ENCODE measurements around the gene MAVS.
"Not testable (repeated sequence)": the region's sequence is repeated elsewhere in the genome, so short reads cannot be mapped to it uniquely, and the experiment has no call there.

Gene MAVS

GRCh38 chr20:3815703-3816315 lies 30.8 kb upstream of the MAVS start:
- no peak for DNase-seq

- peak; percentile 61 for DNase-seq
Observed at GRCh38 chr20:3818155-3819151, 28.2 kb upstream of the MAVS start.

GRCh38 chr20:3819411-3820047 lies 27.1 kb upstream of the MAVS start:
- no peak for DNase-seq

- DNase-seq: peak; percentile 98
Observed at GRCh38 chr20:3820048-3820900, 26.4 kb upstream of the MAVS start, which contains the start of gene AP5S1. Gene AP5S1, plus strand, starts transcription at chr20:3820547. Its CDS starts 1,571 bp downstream, at chr20:3822118.

- no peak for DNase-seq
Observed at GRCh38 chr20:3820901-3821727, 25.5 kb upstream of the MAVS start.

GRCh38 chr20:3821996-3822395 lies 24.6 kb upstream of the MAVS start:
- DNase-seq: no peak

- no peak for DNase-seq
Observed at GRCh38 chr20:3823881-3824280, 22.8 kb upstream of the MAVS start.

GRCh38 chr20:3825526-3825925 lies 21.1 kb upstream of the MAVS start:
- DNase-seq: no peak

- no peak for DNase-seq
Observed at GRCh38 chr20:3826420-3826819, 20.2 kb upstream of the MAVS start.

- no peak for DNase-seq
Observed at GRCh38 chr20:3828798-3829197, 17.8 kb upstream of the MAVS start.

GRCh38 chr20:3829891-3830290 lies 16.7 kb upstream of the MAVS start:
- not testable (repeated sequence) for DNase-seq

- DNase-seq: no peak
Observed at GRCh38 chr20:3836132-3836531, 10.5 kb upstream of the MAVS start.

- no peak for DNase-seq
Observed at GRCh38 chr20:3839328-3839727, 7.3 kb upstream of the MAVS start.

GRCh38 chr20:3840201-3840600 lies 6.4 kb upstream of the MAVS start:
- DNase-seq: not testable (repeated sequence)

- DNase-seq: no peak
Observed at GRCh38 chr20:3842348-3842930, 4.2 kb upstream of the MAVS start.

- no peak for DNase-seq
Observed at GRCh38 chr20:3843490-3843889, 3.1 kb upstream of the MAVS start.

- not testable (repeated sequence) for DNase-seq
Observed at GRCh38 chr20:3843990-3844619, 2.5 kb upstream of the MAVS start.

- DNase-seq: no peak
Observed at GRCh38 chr20:3846378-3846739, 275 bp upstream of the MAVS start.

GRCh38 chr20:3847429-3847940 lies 851 bp downstream of the MAVS start:
- no peak for DNase-seq

GRCh38 chr20:3848565-3848964 lies 1.9 kb downstream of the MAVS start:
- DNase-seq: no peak

- no peak for DNase-seq
Observed at GRCh38 chr20:3854462-3854871, 7.8 kb downstream of the MAVS start.
